GM18499 (cell line): ENCODE results near the gene H19.

Experiments used
- ATAC-seq: cut with Tn5 transposase; IDR thresholded peaks from one replicate; pipeline ENCODE4 v1.9.1; 2021; ENCODE audit warnings: moderate number of reproducible peaks; ENCODE audit not compliant: insufficient read depth, unreplicated experiment

Gene H19

DNA sequence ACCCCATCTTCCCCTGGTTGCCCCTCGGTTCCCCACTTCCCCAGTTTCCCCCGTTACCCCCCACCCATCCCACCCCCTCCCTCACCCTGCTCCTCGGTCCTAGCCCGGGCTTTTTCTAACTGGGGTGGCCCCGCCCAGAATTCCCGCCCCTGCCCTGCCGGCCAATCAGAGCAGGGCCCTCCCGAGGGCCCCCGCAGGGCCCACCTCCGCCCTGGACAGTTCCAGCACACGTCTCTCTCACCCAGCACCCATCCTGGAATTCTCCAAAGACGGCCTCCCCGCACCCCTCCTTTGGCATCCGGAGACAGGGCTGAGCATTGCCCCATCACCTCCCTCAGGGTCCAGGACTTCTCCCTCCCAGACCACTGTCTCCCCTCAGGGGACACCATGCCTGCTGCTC lies at the start of gene H19:
Gene H19, minus strand, starts transcription at position 88 of the 400 bp plus-strand sequence.
- no peak for ATAC-seq

DNA sequence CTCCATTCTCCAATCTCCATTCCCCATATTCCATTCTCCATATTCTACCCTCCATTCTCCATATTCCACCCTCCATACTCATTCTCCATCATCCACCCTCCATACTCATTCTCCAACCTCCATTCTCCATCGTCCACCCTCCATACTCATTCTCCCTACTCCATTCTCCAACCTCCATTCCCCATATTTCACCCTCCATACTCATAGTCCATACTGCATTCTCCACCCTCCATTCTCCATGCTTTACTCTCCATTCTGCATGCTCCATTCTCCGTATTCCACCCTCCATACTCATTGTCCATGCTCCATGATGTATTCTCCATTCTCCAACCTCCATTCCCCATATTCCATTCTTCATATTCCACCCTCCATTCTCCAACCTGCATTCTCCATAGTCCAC lies 44.3 kb upstream of the H19 start:
- ATAC-seq = no peak

DNA sequence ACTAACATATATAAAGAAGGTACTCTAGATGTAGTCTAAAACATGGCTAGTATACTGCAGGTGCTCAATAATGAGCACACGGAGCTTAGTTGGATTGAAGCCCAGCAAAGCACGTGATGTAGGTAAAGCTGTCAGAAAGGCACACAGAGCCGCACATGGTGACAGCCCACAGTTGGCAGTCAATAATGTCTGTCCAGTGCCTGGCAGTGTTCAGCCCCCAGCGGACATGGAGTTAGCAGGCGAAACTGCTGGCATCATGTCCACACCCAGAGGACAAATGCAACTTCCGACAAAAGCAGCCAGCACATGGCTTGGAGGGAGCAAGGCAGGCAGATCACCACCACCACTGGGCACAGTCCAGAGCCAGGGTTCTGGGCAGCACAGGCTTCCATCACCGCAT lies 43.5 kb upstream of the H19 start:
- no peak for ATAC-seq

DNA sequence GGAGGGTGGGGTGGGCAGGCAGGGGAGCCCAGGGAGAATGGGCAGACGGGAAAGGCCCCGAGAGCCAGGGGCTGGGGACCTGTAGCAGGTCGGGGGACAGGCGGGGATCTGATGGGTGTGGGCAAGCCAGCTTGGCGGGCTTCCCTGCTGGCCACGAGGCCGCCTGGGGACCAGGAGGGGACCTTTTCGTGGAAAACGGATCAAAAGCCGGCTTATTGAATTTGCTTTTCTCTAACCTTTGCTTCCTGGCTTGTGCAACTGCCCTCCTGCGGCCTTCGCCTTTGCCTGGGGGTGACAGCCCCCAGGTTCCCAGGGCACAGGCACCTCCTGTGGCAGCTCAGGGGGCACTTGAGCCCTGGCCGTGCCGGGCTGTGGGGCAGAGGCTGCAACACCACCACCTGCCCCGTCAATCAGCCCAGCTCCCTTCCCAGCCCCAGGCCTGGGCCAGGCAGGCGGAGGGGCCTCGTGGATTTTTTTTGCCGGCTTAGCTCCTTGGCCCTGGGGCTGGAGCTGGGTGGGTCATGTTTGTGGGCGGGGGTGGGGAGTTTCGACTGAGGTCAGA lies 41.6 kb upstream of the H19 start:
- ATAC-seq = no peak

DNA sequence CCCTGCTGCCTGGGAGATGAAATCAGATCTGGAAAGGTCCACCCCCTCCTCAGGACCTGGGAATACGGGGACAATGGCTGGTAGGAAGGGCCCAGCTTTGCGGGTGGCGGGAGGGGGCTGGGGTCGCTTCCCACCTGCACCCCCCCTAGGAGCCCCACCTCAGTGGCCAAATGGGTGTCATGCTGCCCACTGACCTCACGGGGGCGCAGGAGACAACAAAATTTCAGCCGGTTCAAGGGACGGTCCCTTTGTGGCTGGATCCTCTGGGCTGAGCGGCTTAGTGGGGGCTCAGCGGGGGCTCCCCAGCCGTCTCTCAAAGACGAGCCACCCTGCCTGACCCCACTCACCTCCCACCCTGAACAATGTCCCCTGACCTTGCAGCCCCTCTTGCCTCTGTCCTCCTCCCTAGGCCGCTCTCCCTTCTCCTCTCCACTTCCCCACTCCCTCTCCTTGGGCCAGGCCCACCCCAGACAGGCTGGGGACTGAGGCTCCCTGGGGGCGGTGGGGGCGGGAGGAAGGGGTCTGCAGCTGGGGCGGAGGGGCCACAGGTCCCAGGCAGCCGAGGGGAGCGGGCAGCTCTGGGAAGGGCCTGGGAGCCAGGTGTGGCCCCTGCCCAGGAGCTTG lies 39.3 kb upstream of the H19 start:
- ATAC-seq = no peak

DNA sequence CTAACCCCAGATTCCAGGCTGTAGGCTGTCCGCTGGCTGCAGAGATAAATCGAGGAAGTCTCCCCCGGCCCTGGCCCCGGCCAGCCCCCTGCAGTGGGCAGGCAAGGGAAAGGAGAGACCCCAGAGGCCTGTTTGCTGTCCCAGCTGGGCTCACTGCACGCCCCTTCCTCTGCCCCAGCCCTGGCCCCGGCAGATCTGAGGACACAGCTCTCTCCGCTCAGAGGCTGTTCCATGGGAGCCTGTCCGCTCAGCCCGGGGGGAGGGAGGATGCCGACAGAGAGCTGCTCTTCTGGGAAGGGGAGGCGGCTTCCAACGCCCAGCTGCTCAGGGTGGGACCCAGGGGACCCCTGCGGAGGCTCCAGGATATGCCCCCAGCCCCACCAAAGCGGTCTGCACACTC lies 37.7 kb upstream of the H19 start:
- ATAC-seq = no peak

DNA sequence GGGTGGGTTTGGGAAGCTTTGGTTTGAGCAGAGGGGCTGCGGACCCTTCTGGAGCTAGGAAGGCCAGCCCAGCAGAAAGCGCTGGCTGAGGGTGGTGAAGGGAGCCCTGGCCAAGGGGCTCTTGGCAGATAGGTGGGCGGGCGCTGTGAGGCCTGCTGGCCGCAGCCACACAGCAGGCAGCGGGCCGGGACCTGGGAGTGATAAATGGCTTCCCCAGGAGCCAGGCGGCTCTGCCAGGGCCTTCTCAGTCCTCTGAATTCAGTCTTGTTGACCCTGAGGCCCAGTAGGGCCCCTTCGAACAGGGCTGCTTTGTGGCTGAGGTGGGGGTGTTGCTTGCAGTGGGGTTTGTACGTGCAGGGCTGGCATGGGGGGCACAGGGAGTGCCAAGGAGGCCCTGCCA lies 33.4 kb upstream of the H19 start:
- ATAC-seq = no peak

DNA sequence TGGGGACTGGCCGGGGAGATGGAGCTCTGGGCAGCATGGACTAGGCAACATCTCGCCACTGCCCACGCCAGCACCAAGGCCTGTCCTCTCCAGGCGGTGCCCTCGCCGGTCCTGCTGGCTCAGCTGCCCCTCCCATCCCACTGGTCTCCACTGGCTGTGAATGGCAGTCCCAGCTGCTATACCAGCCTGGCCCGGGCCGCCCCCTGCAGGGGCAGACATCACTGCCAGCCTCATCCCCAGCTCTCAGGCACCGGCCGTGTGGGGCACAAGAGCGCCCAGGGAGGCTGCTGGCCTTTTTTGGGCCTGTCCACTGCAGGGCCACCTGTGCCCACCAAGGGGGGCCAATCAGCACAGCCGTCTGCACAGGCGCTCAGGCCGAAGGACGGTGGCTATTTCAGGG lies 30.1 kb upstream of the H19 start:
- no peak for ATAC-seq

DNA sequence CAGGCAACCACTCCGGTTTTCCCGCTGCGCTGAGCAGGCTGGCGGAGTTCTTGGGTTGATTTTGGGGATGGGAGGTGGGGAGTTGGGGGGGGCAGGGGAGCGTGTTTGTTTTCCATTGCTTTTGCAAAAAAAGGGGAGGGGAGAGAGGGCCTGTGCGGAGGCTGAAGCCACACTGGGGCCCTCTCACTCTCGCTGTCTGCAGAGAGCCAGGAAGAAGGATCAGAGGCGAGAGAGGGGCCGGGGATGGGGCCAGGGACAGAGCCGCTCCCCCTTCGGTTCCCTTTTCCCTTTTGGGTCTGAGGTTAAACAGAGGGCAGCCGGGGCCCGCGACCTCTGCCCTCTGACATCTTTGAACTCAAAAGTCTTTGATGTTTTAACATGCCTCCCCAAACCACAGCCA lies 17.4 kb upstream of the H19 start:
- no peak for ATAC-seq

DNA sequence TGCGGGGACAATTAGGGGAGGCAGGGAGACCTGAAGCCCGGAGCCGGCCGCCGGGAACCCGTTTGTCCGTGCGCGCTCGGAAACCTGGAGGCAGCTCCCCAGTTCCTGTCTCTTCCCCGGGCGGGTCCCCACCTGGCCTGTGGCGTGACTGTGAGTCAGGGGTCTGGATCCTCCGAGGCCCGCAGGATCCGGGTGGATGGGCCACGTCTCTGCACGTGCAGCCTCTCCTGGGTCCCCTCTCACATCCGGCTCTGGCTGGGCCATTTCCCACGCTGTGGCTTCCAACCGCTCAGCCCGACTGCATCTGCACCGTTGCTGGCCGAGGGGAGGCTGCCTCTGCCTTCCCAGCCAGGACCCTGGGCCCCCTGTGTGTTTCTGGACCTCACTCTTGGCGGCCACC lies 14.8 kb upstream of the H19 start:
- no peak for ATAC-seq

DNA sequence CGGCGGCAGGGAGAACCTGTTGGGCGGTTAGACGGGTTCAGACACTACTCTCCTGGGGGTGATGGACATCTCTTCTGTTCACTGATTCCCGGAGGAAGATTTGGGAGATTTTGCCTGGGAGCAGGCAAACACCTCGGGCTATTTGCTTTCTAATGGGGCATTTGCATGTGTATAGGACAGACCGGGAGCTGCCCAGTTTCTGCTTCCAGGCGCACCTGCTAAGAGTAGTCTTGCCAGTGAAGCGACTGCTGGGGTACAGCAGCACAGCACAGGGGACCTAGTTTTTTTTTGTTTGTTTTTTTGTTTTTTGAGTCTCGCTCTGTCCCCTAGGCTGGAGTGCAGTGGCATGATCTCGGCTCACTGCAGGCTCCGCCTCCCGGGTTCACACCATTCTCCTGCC lies 6.8 kb upstream of the H19 start:
- no peak for ATAC-seq

DNA sequence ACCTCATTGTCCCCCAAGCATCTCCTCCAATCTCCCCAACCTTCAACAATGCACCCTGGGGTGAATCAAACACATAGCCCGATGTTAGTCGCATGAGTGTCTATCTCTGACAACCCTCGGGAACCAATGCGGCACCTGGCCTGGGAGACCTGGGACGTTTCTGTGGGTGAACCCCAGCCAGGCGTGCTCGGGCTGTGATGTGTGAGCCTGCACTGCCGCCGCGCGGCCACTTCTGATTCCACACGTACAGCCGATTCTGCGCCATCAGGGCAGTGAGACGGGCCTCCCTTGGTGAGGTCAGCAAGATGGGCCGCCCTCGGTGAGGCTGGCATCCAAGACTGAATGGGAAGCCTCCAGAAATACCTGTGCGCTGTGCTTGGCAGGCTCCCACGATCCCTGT lies 5.2 kb upstream of the H19 start:
- ATAC-seq = no peak

DNA sequence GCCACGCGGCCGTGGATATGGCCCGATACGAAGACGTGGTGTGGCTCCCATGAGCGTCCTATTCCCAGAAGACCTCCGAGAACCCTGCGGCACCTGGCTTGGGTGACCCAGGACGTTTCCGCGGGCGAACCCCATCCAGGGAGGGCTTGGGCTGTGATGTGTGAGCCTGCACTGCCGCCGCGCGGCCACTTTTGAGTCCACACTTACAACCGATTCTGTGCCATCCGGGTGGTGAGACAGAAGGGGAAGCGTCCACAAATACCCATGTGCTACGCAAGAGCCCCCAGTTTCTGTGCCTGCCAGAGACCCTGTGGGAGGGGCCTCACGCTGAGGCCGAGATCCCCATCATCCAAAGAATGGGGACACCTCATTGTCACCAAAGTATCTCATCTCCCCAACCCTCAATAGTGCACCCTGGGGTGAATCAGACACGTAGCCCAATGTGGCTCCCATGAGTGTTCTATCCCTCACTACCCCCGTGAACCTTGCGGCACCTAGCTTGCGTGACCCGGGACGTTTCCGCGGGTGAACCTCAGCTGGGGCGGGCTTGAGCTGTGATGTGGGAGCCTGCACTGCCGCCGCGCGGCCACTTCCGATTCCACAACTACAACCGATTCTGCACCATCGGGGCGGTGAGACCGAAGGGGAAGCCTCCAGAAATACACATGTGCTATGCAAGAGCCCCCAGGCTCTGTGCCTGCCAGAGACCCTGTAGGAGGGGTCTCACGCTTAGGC lies 4.6 kb upstream of the H19 start:
- ATAC-seq = no peak

DNA sequence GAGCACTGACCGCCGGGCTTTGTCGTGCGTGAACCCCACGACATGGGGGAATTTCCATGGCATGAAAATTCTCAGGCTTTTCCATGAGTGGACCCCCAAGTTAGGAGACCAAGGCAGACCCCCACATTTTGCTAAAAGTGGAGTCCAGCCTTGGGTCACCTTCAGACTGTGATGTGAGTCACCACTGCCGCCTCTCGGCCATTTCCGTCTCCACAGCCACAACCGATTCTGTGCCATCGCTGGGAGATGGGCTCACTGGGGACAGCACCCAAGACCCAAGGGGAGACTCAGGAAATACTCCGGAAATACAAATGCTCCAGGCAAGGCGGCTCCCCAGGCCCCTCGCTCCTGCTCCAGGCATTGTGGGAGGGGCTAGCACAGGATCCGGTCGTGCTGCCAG lies 1.2 kb upstream of the H19 start:
- no peak for ATAC-seq

DNA sequence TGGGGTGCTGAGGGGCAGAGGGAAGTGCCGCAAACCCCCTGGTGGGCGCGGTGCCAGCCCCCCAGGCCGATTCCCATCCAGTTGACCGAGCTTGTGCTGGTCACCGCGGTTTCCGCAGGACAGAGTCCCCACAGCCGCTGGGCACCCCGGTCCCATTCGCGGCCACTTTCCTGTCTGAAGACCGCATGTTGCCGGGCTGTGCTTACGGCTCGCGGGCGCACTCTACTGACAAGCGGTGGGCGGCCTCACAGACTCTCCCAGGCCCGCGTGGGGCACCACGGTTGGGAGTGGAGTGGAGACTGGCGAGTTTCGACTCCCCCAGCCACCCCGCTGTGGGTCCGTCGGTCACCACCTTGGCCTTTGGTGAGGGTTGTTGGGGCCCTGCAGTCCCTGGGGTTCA lies 648 bp upstream of the H19 start:
- no peak for ATAC-seq

DNA sequence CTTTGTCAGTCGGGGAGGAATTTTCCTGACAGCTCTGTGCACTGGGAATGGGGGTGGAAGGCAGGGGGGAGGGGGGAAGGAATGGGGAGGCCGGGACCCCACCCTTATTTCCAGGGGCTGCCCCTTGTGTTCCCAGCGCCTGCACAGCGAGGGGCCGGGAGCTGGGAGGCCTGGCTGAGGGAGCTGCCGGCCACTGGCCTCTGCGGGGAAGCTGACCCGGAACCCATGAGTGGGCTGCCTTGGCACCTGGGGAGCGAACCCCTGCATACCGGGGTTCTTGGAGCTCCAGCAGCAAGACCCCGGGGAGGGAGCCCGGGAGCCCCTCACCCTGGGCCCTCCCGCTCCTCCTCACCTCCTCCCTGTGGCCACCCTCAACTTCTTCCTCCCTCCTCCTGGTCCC lies 3.5 kb downstream of the H19 start:
- no peak for ATAC-seq

DNA sequence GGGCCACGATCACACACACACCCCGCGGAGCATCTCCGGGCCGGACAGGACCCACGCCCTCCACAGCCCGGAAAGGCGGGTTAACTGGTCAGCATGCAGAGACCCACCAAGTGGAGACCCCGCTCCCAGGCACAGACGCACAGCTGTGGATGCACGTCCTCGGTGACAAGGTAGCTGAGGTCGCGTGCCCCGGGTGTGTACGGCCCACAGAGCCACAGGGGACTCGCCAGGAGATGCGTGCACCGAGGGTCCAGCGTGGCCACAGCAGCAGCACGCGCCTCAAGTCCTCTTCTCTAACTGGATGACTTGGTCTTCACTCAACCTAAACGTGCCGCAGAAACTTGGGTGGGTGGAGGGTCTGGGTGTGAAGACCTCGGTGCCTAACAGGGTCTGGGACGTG lies 5.5 kb downstream of the H19 start:
- no peak for ATAC-seq

DNA sequence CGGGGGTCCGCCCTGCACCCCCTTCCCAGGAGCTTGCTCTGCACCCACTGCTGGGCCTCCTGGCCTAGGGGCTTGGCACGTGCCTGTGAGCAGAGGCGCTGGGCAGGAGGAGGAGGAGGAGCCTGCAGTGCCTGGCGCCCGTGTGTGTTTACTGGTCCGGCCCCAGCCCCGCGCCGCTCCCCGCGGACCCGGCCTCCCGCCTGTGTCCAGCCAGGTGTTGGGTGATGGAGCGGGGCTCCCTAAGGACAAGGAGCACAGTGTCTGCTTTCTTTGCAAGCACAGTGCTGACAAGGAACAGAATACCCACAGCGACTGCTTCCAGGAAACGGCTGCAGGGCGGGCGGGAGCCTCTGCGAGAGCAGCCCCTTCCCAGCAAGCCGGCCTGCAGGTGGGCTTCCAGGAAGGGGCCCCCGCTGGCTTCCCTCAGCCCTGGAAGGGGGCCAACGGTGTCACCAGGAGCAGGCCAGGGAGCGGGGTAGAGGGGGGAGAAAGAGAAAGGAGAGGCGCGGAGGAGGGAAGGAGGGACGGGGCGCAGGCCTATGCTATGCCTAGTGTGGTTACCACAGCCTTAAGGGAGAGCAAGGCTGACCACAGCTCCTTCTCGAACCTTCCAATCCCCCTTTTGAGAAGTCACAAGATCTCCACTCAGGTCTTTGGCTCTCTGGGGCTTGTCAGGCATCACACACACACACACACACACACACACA lies 6.6 kb downstream of the H19 start:
- ATAC-seq = no peak

DNA sequence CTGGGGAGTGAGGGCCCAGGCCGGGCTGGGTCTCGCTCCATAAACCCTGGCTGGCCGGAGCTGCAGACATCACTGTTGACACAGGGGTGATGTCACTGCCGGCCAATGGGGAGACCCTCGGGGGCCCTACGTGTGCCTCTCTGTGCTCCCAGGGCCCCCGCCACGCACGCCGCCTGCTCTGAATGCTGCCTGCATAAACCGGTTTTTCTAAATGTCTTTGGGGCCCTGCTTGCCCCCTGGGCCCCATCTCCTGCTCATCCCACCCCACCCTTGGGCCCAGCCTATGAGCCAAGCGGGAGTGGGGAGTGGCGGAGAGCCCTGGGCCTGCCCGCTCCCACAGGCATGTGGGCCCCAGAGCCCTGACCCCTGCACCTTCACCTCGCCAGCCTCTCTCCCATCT lies 7.7 kb downstream of the H19 start:
- no peak for ATAC-seq

DNA sequence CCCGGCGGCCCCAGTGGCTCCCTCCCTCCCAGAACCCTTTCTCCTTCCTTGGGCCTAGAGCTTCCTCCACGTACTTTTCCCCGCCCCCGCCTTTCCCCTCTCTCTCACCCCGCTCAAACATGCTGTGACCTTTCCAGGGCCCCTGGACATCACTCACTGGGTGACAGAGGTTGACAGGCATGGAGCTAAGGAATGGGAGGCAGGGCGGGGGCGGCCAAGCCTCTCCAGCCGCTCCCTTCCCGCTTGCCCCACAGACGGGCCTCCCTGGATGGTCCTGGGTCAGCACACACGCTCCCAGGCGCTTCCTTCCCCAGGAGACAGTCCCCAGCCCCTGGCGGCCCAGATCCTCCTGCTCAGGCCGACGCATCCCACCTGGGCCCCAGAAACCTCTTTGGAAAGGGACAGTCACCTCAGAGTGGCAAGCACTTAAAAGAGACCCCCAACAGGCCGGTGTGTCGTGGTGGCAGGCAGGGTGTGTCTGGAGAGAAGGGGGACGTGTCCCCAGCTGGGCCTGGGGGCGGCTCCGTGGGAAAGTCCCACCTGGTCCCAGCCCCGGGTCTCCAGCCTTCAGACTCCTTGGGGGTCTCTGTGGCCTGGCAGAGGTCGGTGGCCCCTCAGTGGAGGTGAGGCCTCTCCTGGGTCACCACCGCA lies 8.8 kb downstream of the H19 start:
- ATAC-seq = no peak

DNA sequence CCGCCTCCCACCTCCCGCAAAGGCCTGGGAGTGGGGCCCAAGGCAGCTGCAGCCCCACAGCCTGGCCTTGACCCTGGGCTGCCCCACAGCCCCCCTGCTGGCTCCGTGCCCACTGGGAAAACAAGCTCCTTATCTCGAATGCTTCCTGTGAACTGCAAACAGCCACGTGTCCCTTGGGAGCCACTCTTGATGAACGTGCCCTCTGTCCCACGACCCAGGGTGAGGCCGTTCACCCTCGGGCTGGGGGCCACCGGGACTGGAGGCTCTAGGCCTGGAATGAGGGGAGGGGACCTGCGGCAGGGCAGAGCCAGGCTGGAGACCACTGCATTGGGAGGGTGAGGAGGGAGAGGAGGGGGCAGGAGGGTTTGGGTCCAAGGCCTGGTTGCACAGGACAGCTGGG lies 9.5 kb downstream of the H19 start:
- no peak for ATAC-seq
